Loucy (cell line): Measurements from ENCODE around the gene AFF3.

Experiments
- EZH2phosphoT487 ChIP-seq: fragments of 200-600 bp; IDR thresholded peaks from 2 replicates; pipeline ENCODE4 v1.6.1; 2018; ENCODE audit warnings: antibody characterized with exemption, mild to moderate bottlenecking, moderate library complexity, borderline replicate concordance
- TF ChIP-seq, protein P1 (sequence below): fragments of 200-600 bp; sonication (generic); conservative IDR thresholded peaks from 2 replicates; pipeline ENCODE4 v1.5.1; 2014; ENCODE audit warnings: mild to moderate bottlenecking, antibody characterized with exemption, low read length

DNA sequence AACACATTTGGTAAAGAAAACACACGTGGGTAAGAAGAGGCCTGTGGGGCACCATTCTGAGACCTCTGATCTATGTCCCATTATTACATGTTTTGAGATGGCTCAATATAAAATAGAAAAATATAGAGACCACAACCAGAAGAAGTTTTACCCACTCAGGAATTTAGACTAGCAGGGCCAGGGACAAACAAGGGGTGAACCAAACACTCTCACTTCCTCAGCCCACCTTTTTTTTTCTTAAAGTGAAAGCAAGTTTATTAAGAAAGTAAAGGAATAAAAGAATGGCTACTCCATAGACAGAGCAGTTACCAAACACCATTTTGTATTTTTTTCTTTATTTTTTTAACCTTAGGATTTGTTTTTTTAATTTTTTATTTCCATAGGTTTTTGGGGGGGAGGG is 533.5 kb downstream of the AFF3 start:
- TF ChIP-seq, protein P1, sequence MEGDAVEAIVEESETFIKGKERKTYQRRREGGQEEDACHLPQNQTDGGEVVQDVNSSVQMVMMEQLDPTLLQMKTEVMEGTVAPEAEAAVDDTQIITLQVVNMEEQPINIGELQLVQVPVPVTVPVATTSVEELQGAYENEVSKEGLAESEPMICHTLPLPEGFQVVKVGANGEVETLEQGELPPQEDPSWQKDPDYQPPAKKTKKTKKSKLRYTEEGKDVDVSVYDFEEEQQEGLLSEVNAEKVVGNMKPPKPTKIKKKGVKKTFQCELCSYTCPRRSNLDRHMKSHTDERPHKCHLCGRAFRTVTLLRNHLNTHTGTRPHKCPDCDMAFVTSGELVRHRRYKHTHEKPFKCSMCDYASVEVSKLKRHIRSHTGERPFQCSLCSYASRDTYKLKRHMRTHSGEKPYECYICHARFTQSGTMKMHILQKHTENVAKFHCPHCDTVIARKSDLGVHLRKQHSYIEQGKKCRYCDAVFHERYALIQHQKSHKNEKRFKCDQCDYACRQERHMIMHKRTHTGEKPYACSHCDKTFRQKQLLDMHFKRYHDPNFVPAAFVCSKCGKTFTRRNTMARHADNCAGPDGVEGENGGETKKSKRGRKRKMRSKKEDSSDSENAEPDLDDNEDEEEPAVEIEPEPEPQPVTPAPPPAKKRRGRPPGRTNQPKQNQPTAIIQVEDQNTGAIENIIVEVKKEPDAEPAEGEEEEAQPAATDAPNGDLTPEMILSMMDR: no peak
- TF ChIP-seq EZH2phosphoT487: no peak
